Erythroblast (primary cell): ENCODE results near the gene GAS2.

Experiments
- GATA1 ChIP-seq: IDR thresholded peaks from 2 replicates; pipeline ENCODE4 v1.6.1; 2011; ENCODE audit warnings: low read depth, mild to moderate bottlenecking, control low read depth, low read length, moderate library complexity
- POLR2A ChIP-seq: IDR thresholded peaks from 2 replicates; pipeline ENCODE4 v1.6.1; 2011; ENCODE audit warnings: mild to moderate bottlenecking, low read length

- TF ChIP-seq POLR2A (no peak), GATA1 (no peak)
These were observed 134.1 kb downstream of the GAS2 start for GRCh38 chr11:22800482-22800881.
